HG03575 (cell line): ENCODE data around the gene DRAXIN.

Source experiments
- ATAC-seq: cut with Tn5 transposase; IDR thresholded peaks from one replicate; pipeline ENCODE4 v1.9.1; 2021; ENCODE audit not compliant: unreplicated experiment, insufficient number of reproducible peaks, low FRiP score; ENCODE audit errors: extremely low read depth

The DRAXIN gene

GRCh38 chr1:11654939-11655808 lies 36.3 kb upstream of the DRAXIN start:
- no peak for ATAC-seq

- ATAC-seq = no peak
Observed at GRCh38 chr1:11657654-11658053, 33.9 kb upstream of the DRAXIN start.

- no peak for ATAC-seq
Observed at GRCh38 chr1:11658542-11658941, 33.0 kb upstream of the DRAXIN start.

GRCh38 chr1:11659748-11660147 lies 31.8 kb upstream of the DRAXIN start:
- no peak for ATAC-seq

GRCh38 chr1:11661103-11661502 lies 30.4 kb upstream of the DRAXIN start:
- ATAC-seq = no peak

GRCh38 chr1:11664336-11665065 lies 27.0 kb upstream of the DRAXIN start:
- no peak for ATAC-seq

- no peak for ATAC-seq
Observed at GRCh38 chr1:11668516-11668915, 23.0 kb upstream of the DRAXIN start.

GRCh38 chr1:11670747-11671146 lies 20.8 kb upstream of the DRAXIN start:
- no peak for ATAC-seq

- ATAC-seq = no peak
Observed at GRCh38 chr1:11671205-11671543, 20.3 kb upstream of the DRAXIN start.

GRCh38 chr1:11671544-11672286 lies 19.8 kb upstream of the DRAXIN start:
- no peak for ATAC-seq

- no peak for ATAC-seq
Observed at GRCh38 chr1:11673089-11673769, 18.3 kb upstream of the DRAXIN start.

GRCh38 chr1:11674488-11674887 lies 17.0 kb upstream of the DRAXIN start:
- no peak for ATAC-seq

- no peak for ATAC-seq
Observed at GRCh38 chr1:11675325-11675724, 16.2 kb upstream of the DRAXIN start.

- ATAC-seq = no peak
Observed at GRCh38 chr1:11676386-11677103, 15.0 kb upstream of the DRAXIN start.

GRCh38 chr1:11678442-11678841 lies 13.1 kb upstream of the DRAXIN start:
- no peak for ATAC-seq

GRCh38 chr1:11680270-11681070 lies 11.0 kb upstream of the DRAXIN start:
- ATAC-seq = no peak

- no peak for ATAC-seq
Observed at GRCh38 chr1:11681071-11681771, 10.3 kb upstream of the DRAXIN start, which contains the start of gene MAD2L2. MAD2L2 (minus strand) TSS chr1:11681148; CDS start chr1:11680601, 547 bp downstream.
